HCT116 (cell line): ENCODE data around the gene TIMP1. TPM values are rescaled to one million over a fixed set of nuclear protein-coding genes. Genes with fewer than 3 reads are reported as not detected.

Experiments
- ATAC-seq: fragments of 200-7000 bp; cut with Tn5 transposase; 2 replicates; pipeline ENCODE4 v1.9.1; 2020; ENCODE audit warnings: mild to moderate bottlenecking, moderate library complexity
- BruUV-seq: library from RNA; stranded (reverse); fragments of 400-500 nt; replicated peaks from 2 replicates; lab custom pipeline; 2021; lab: Mats Ljungman, UMichigan
- CTCF ChIA-PET: fragments of 300-600 bp; sonication (Branson Sonifier 250); formaldehyde crosslinking; loops from one replicate; lab custom pipeline; 2021; ENCODE audit warnings: antibody characterized with exemption; lab: Charles Lee
- POLR2A ChIA-PET: fragments of 300-600, 350-600 bp; sonication (Branson Sonifier 250); formaldehyde crosslinking; loops from one replicate; lab custom pipeline; 2021; ENCODE audit warnings: antibody characterized with exemption; lab: Charles Lee
- RAD21 ChIA-PET, 2 experiments: fragments of 300-600 bp; sonication (Branson Sonifier 250); formaldehyde crosslinking; loops; one replicate each; lab custom pipeline; 2023; ENCODE audit warnings: low total read pairs in 2 of 2; ENCODE audit not compliant: uncharacterized antibody in 2 of 2, unreplicated experiment in 2 of 2, low non-redundant PET in 1 of 2; lab: Charles Lee
- DNase-seq: peaks from one replicate; pipeline ENCODE4 v3.0.0-alpha.2; 2010; ENCODE audit warnings: low read depth, low spot score
- H2AFZ ChIP-seq: fragments of 200-600 bp; shearing (Covaris generic), sonication (generic); 2 replicates; pipeline ENCODE4 v1.6.1; 2017; ENCODE audit warnings: low read depth, mixed run types, mixed read lengths, antibody characterized with exemption, low read length; ENCODE audit not compliant: poor library complexity, severe bottlenecking
- H3K27ac ChIP-seq: 2 replicates; pipeline ENCODE4 v1.5.1; 2012; ENCODE audit warnings: low read depth, low read length
- H3K27me3 ChIP-seq: fragments of 200-600 bp; sonication (generic); 2 replicates; pipeline ENCODE4 v1.6.1; 2016; ENCODE audit warnings: mixed run types, low read length, mixed read lengths; ENCODE audit not compliant: insufficient read depth
- H3K36me3 ChIP-seq, 2 experiments: fragments of 200-500 bp in 1 of 2; fragments of 200-600 bp in 1 of 2; sonication (Bioruptor generic) in 1 of 2; sonication (generic) in 1 of 2; 2 replicates each; pipeline versions ENCODE4 v1.5.1 to v1.6.1; 2014 to 2016; ENCODE audit warnings: low read length in 2 of 2, inconsistent platforms in 1 of 2, mixed read lengths in 1 of 2, mixed run types in 1 of 2; ENCODE audit not compliant: insufficient read depth in 2 of 2, control insufficient read depth in 1 of 2
- H3K4me1 ChIP-seq, 2 experiments: fragments of 200-600 bp in 1 of 2; sonication (generic) in 1 of 2; 2 replicates each; pipeline versions ENCODE4 v1.5.1 to v1.6.1; 2012 to 2017; ENCODE audit warnings: low read length in 2 of 2, inconsistent platforms in 1 of 2, mild to moderate bottlenecking in 1 of 2, mixed read lengths in 1 of 2, mixed run types in 1 of 2, moderate library complexity in 1 of 2; ENCODE audit not compliant: insufficient read depth in 2 of 2, control insufficient read depth in 1 of 2
- H3K4me2 ChIP-seq: fragments of 200-600 bp; sonication (generic); 2 replicates; pipeline ENCODE4 v1.6.1; 2017; ENCODE audit warnings: mixed run types, low read length, mixed read lengths
- H3K4me3 ChIP-seq, 2 experiments: fragments of 200-600 bp in 1 of 2; sonication (generic) in 1 of 2; replicated peaks in 1 of 2; 2 replicates each; pipeline ENCODE4 v1.5.1; 2011 to 2016; ENCODE audit warnings: low read length in 2 of 2, control low read depth in 1 of 2, low read depth in 1 of 2, mild to moderate bottlenecking in 1 of 2, mixed read lengths in 1 of 2, mixed run types in 1 of 2
- H3K79me2 ChIP-seq: fragments of 200-600 bp; sonication (generic); 2 replicates; pipeline ENCODE4 v1.6.1; 2017; ENCODE audit warnings: mild to moderate bottlenecking, mixed run types, low read length, moderate library complexity, mixed read lengths; ENCODE audit not compliant: insufficient read depth
- H3K9ac ChIP-seq: fragments of 200-600 bp; sonication (generic); 2 replicates; pipeline ENCODE4 v1.6.1; 2016; ENCODE audit warnings: low read length, mixed read lengths
- H3K9me2 ChIP-seq: fragments of 200-600 bp; sonication (generic), shearing (Covaris generic); 2 replicates; pipeline ENCODE4 v1.6.1; 2017; ENCODE audit warnings: mixed run types, mild to moderate bottlenecking, moderate library complexity; ENCODE audit not compliant: insufficient read depth
- H3K9me3 ChIP-seq, 2 experiments: fragments of 200-500 bp in 1 of 2; fragments of 200-600 bp in 1 of 2; sonication (Bioruptor generic) in 1 of 2; sonication (generic) in 1 of 2; 2 replicates each; pipeline ENCODE4 v1.6.1; 2014 to 2017; ENCODE audit warnings: low read length in 2 of 2, mixed read lengths in 2 of 2, inconsistent platforms in 1 of 2, low read depth in 1 of 2, mild to moderate bottlenecking in 1 of 2, mixed run types in 1 of 2, moderate library complexity in 1 of 2; ENCODE audit not compliant: control insufficient read depth in 1 of 2, insufficient read depth in 1 of 2
- H4K20me1 ChIP-seq: fragments of 200-600 bp; sonication (generic), shearing (Covaris generic); 2 replicates; pipeline ENCODE4 v1.6.1; 2017; ENCODE audit warnings: mixed run types, mild to moderate bottlenecking, moderate library complexity; ENCODE audit not compliant: insufficient read depth
- ATF3 ChIP-seq: IDR thresholded peaks from 2 replicates; pipeline ENCODE4 v1.6.1; 2012
- CBX3 ChIP-seq: IDR thresholded peaks from 2 replicates; pipeline ENCODE4 v1.6.1; 2012; ENCODE audit warnings: low read depth
- CEBPB ChIP-seq: IDR thresholded peaks from 2 replicates; pipeline ENCODE4 v1.6.1; 2012; ENCODE audit warnings: low read depth
- CTCF ChIP-seq, 3 experiments: fragments of 200-600 bp in 1 of 3; sonication (generic) in 1 of 3; IDR thresholded peaks in 2 of 3; conservative IDR thresholded peaks in 1 of 3; 2 replicates each; pipeline ENCODE4 v1.5.1; 2012 to 2017; ENCODE audit warnings: low read depth in 2 of 3, low read length in 2 of 3, antibody characterized with exemption in 1 of 3, borderline replicate concordance in 1 of 3, control low read depth in 1 of 3, mild to moderate bottlenecking in 1 of 3, mixed read lengths in 1 of 3, mixed run types in 1 of 3, moderate library complexity in 1 of 3; ENCODE audit not compliant: insufficient read depth in 1 of 3
- EGR1 ChIP-seq: IDR thresholded peaks from 2 replicates; pipeline ENCODE4 v1.6.1; 2012; ENCODE audit warnings: low read depth
- EZH2 ChIP-seq: fragments of 200-600 bp; sonication (generic); IDR thresholded peaks from 2 replicates; pipeline ENCODE4 v1.6.1; 2017; ENCODE audit warnings: antibody characterized with exemption, mixed run types
- EZH2phosphoT487 ChIP-seq: fragments of 200-600 bp; IDR thresholded peaks from 2 replicates; pipeline ENCODE4 v1.6.1; 2018; ENCODE audit warnings: antibody characterized with exemption, borderline replicate concordance
- MAX ChIP-seq: IDR thresholded peaks from 2 replicates; pipeline ENCODE4 v1.6.1; 2012
- RAD21 ChIP-seq: IDR thresholded peaks from 2 replicates; pipeline ENCODE4 v1.6.1; 2012; ENCODE audit warnings: low read depth, mild to moderate bottlenecking
- REST ChIP-seq: IDR thresholded peaks from 2 replicates; pipeline ENCODE4 v1.6.1; 2012; ENCODE audit warnings: low read depth
- SIN3A ChIP-seq: IDR thresholded peaks from 2 replicates; pipeline ENCODE4 v1.6.1; 2012; ENCODE audit warnings: low read depth
- ZBTB33 ChIP-seq: IDR thresholded peaks from 2 replicates; pipeline ENCODE4 v1.6.1; 2011; ENCODE audit warnings: mild to moderate bottlenecking, low read length, moderate library complexity; ENCODE audit not compliant: insufficient replicate concordance; ENCODE audit errors: extremely low read depth
- ZNF274 ChIP-seq: fragments of 200-500 bp; sonication (Bioruptor generic); IDR thresholded peaks from 2 replicates; pipeline ENCODE4 v1.6.1; 2014; ENCODE audit warnings: mild to moderate bottlenecking, low read depth, low read length, inconsistent platforms
- intact Hi-C: fragments of 100-400 bp; cut with micrococcal nuclease; formaldehyde crosslinking; loops from 2 replicates; pipeline ENCODE4 v1.10.0; 2022
- total RNA-seq: library from RNA; stranded (reverse); gene quantifications from one replicate; pipeline ENCODE4 v1.2.1, GENCODE V29; 2021; ENCODE audit not compliant: unreplicated experiment

TIMP1 gene
- total RNA-seq, 1 experiment from 2014 or later = 225 TPM

- POLR2A ChIA-PET = no interaction called here
- intact Hi-C loops = loop anchor here (2.0 to 10.0 kb wide), 7 partner anchors 66 to 933 kb away; partner anchors contain the start of genes CFP and ZNF81
- no peaks in the 10 kb centered on the region for H3K9me3 ChIP-seq
- no peaks in the 10 kb centered on the region for H3K9me2 ChIP-seq
- H3K4me1 ChIP-seq = peaks cover 0 to 15% of the 10 kb centered on the region in 2 experiments; a peak in 1 of 4 replicates
- no peaks in the 10 kb centered on the region for H3K27me3 ChIP-seq
- peak overlapping the region; percentile 72 for H3K27ac ChIP-seq
- TF ChIP-seq EZH2phosphoT487 = no peak
- TF ChIP-seq ZNF274 = no peak
- no peak for TF ChIP-seq EGR1
- no peak for TF ChIP-seq REST
- no peak for TF ChIP-seq RAD21
- TF ChIP-seq CBX3 = no peak
- no peak for TF ChIP-seq CEBPB
- no peak for TF ChIP-seq MAX
- TF ChIP-seq SIN3A = no peak
- TF ChIP-seq CTCF (IDR thresholded peaks at IDR 0.05 in 2 of 3, conservative IDR thresholded peaks at IDR 0.05 in 1 of 3; ENCODE audit: borderline replicate concordance in 1 of 3, insufficient read depth in 1 of 3, low read depth in 2 of 3, low read length in 2 of 3) = no peak
- no peak for TF ChIP-seq ATF3
- TF ChIP-seq EZH2 = no peak
- TF ChIP-seq ZBTB33 = no peak
- peak overlapping the region; percentile 84 for H3K4me2 ChIP-seq
- no peak for ATAC-seq
- no peak overlapping the region for H2AFZ ChIP-seq
- H4K20me1 ChIP-seq = no peaks in the 10 kb centered on the region
- BruUV-seq = no TSS peak
- peak overlapping the region; percentile 65 to 79 for H3K4me3 ChIP-seq
- H3K79me2 ChIP-seq = peaks cover 19% of the 10 kb centered on the region
- H3K9ac ChIP-seq = peak overlapping the region; percentile 74
- no peak for DNase-seq
- CTCF ChIA-PET = no interaction called here
- RAD21 ChIA-PET = no interaction called here
- peaks cover 0 to 3% of the 10 kb centered on the region in 2 experiments; a peak in 3 of 4 replicates for H3K36me3 ChIP-seq
Measured at GRCh38 chrX:47561659-47562151, 20.5 kb upstream of the TIMP1 start.
